ENCODE results near the gene LGALS8. TPM values are rescaled to one million over a fixed set of nuclear protein-coding genes. Genes with fewer than 3 reads are reported as not detected.

Gene LGALS8
- total RNA-seq, 1 experiment from 2014 or later = 221 TPM

DNA sequence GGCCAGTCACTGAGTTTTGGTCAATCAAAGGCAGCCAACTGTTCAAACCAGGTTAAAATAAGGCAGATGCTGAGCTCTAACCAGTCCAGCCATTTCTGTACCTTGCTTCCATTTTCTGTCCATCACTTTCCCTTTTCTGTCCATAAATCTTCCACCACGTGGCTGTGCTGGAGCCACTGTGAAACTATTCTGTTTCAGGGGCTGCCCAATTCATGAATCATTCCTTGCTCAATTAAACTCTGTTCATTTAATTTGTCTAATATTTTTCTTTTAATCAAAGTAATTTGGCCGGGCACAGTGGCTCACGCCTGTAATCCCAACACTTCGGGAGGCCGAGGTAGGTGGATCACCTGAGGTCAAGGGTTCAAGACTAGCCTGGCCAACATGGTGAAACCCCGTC lies 22.7 kb upstream of the LGALS8 start:
- in situ Hi-C loops (cut with HindIII; ENCODE audit: low pct_unique_long_range_greater_than_20kb, low sequenced_read_pairs) = no loop called here
- Histone ChIP-seq H3K4me3 (ENCODE audit: low read depth in 2 of 2, low read length in 2 of 2) (no peak overlapping the region), H3K27ac (ENCODE audit: low read length) (peak overlapping the region; percentile 100), H3K27me3 (ENCODE audit: control insufficient read depth, insufficient read depth, low read length) (no peaks in the 10 kb centered on the region), H3K9me3 (ENCODE audit: control insufficient read depth, insufficient read depth, low read depth, low read length) (no peaks in the 10 kb centered on the region), H3K36me3 (ENCODE audit: control insufficient read depth, insufficient read depth, low read length) (no peaks in the 10 kb centered on the region), H3K4me1 (ENCODE audit: control insufficient read depth, insufficient read depth, low read length) (peaks cover 35% of the 10 kb centered on the region)
- ATAC-seq = no peak
- intact Hi-C loops (cut with micrococcal nuclease; ENCODE audit: unreplicated experiment) = no loop called here
- POLR2A ChIA-PET = interaction anchor here (0.6 kb wide), 1 partner anchor 17 kb away, joined by 4 read pairs; no protein-coding TSS in a partner anchor
- no TSS peak for BruUV-seq (replicated peaks)
- CTCF ChIA-PET = no interaction called here
- TF ChIP-seq TCF7L2 (IDR thresholded peaks at IDR 0.05; ENCODE audit: low read depth, low read length) (no peak), POLR2AphosphoS5 (IDR thresholded peaks at IDR 0.05; ENCODE audit: low read depth, low read length) (no peak), SIN3A (IDR thresholded peaks at IDR 0.05; ENCODE audit: borderline replicate concordance, insufficient read depth, low read depth, low read length) (no peak)
- TF ChIP-seq, protein P1, sequence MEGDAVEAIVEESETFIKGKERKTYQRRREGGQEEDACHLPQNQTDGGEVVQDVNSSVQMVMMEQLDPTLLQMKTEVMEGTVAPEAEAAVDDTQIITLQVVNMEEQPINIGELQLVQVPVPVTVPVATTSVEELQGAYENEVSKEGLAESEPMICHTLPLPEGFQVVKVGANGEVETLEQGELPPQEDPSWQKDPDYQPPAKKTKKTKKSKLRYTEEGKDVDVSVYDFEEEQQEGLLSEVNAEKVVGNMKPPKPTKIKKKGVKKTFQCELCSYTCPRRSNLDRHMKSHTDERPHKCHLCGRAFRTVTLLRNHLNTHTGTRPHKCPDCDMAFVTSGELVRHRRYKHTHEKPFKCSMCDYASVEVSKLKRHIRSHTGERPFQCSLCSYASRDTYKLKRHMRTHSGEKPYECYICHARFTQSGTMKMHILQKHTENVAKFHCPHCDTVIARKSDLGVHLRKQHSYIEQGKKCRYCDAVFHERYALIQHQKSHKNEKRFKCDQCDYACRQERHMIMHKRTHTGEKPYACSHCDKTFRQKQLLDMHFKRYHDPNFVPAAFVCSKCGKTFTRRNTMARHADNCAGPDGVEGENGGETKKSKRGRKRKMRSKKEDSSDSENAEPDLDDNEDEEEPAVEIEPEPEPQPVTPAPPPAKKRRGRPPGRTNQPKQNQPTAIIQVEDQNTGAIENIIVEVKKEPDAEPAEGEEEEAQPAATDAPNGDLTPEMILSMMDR (IDR thresholded peaks at IDR 0.05) = no peak
- TF ChIP-seq, protein P2, sequence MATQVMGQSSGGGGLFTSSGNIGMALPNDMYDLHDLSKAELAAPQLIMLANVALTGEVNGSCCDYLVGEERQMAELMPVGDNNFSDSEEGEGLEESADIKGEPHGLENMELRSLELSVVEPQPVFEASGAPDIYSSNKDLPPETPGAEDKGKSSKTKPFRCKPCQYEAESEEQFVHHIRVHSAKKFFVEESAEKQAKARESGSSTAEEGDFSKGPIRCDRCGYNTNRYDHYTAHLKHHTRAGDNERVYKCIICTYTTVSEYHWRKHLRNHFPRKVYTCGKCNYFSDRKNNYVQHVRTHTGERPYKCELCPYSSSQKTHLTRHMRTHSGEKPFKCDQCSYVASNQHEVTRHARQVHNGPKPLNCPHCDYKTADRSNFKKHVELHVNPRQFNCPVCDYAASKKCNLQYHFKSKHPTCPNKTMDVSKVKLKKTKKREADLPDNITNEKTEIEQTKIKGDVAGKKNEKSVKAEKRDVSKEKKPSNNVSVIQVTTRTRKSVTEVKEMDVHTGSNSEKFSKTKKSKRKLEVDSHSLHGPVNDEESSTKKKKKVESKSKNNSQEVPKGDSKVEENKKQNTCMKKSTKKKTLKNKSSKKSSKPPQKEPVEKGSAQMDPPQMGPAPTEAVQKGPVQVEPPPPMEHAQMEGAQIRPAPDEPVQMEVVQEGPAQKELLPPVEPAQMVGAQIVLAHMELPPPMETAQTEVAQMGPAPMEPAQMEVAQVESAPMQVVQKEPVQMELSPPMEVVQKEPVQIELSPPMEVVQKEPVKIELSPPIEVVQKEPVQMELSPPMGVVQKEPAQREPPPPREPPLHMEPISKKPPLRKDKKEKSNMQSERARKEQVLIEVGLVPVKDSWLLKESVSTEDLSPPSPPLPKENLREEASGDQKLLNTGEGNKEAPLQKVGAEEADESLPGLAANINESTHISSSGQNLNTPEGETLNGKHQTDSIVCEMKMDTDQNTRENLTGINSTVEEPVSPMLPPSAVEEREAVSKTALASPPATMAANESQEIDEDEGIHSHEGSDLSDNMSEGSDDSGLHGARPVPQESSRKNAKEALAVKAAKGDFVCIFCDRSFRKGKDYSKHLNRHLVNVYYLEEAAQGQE (IDR thresholded peaks at IDR 0.05; ENCODE audit: insufficient read depth in 1 of 2, low read depth in 2 of 2, low read length in 1 of 2) = no peak
- no peak for DNase-seq (ENCODE audit: low read depth, low spot score)

DNA sequence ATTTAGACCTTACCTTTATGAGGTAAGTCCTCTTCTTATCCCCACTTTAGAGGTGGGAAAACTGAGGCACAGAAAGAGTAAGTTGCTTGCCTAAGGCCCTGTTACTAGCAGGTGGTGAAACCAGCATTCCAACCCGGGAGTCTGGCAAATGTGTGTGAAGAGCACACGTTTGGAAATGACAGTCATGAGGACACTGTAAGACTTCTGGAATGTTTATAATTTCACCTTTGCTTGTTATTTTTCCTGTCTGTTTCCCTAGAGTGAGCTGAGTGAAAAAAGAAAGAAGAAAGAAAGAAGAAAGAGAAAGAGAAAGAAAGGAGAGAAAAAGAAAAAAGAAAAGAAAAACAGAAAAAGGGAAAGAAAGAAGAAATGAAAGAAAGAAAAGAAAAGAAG lies 21.2 kb upstream of the LGALS8 start:
- ChIA-PET CTCF (no interaction called here), POLR2A (interaction anchor here (0.8 kb wide), 1 partner anchor 32 kb away, joined by 29 read pairs; no protein-coding TSS in a partner anchor)
- no TSS peak for BruUV-seq (replicated peaks)
- no peaks in the 10 kb centered on the region for H3K36me3 ChIP-seq (ENCODE audit: control insufficient read depth, insufficient read depth, low read length)
- intact Hi-C loops (cut with micrococcal nuclease; ENCODE audit: unreplicated experiment) (no loop called here), in situ Hi-C loops (cut with HindIII; ENCODE audit: low pct_unique_long_range_greater_than_20kb, low sequenced_read_pairs) (no loop called here)
- H3K4me3 ChIP-seq (ENCODE audit: low read depth in 2 of 2, low read length in 2 of 2) = no peak overlapping the region; a peak in 1 of 4 replicates
- no peak for TF ChIP-seq POLR2AphosphoS5 (IDR thresholded peaks at IDR 0.05; ENCODE audit: low read depth, low read length)
- TF ChIP-seq SIN3A (IDR thresholded peaks at IDR 0.05; ENCODE audit: borderline replicate concordance, insufficient read depth, low read depth, low read length) = no peak
- TF ChIP-seq, protein P1 (IDR thresholded peaks at IDR 0.05) = no peak
- TF ChIP-seq, protein P2 (IDR thresholded peaks at IDR 0.05; ENCODE audit: insufficient read depth in 1 of 2, low read depth in 2 of 2, low read length in 1 of 2) = no peak
- no peak for TF ChIP-seq TCF7L2 (IDR thresholded peaks at IDR 0.05; ENCODE audit: low read depth, low read length)
- H3K27ac ChIP-seq (ENCODE audit: low read length) = peak overlapping the region; percentile 100
- H3K9me3 ChIP-seq (ENCODE audit: control insufficient read depth, insufficient read depth, low read depth, low read length) = no peaks in the 10 kb centered on the region
- DNase-seq (ENCODE audit: low read depth, low spot score) (no peak), ATAC-seq (peak; percentile 55; the same call in 1 of the 2 replicates)
- H3K27me3 ChIP-seq (ENCODE audit: control insufficient read depth, insufficient read depth, low read length) = no peaks in the 10 kb centered on the region
- H3K4me1 ChIP-seq (ENCODE audit: control insufficient read depth, insufficient read depth, low read length) = peaks cover 44% of the 10 kb centered on the region
